HepG2 (cell line): ENCODE data around the gene SLC25A25. TPM values are rescaled to one million over a fixed set of nuclear protein-coding genes. Genes with fewer than 3 reads are reported as not detected.

Experiments
- AKAP8 ChIP-seq: sonication (generic); formaldehyde crosslinking; IDR thresholded peaks from 2 replicates; pipeline ENCODE4 v1.5.1; 2020; ENCODE audit warnings: mild to moderate bottlenecking, missing genetic modification reagents
- BRD4 ChIP-seq: sonication (generic); formaldehyde crosslinking; IDR thresholded peaks from 2 replicates; pipeline ENCODE4 v1.4.0; 2020; ENCODE audit warnings: missing genetic modification reagents
- CCDC6 ChIP-seq: sonication (generic); formaldehyde crosslinking; IDR thresholded peaks from 2 replicates; pipeline ENCODE4 v1.8.1; 2022; ENCODE audit warnings: mild to moderate bottlenecking, missing genetic modification reagents, moderate library complexity
- GABPB1 ChIP-seq: IDR thresholded peaks from 2 replicates; pipeline ENCODE4 v1.6.1; 2016; ENCODE audit warnings: mild to moderate bottlenecking, missing genetic modification reagents, moderate library complexity, missing compliant biosample characterization
- GZF1 ChIP-seq: sonication (generic); formaldehyde crosslinking; IDR thresholded peaks from 2 replicates; pipeline ENCODE4 v1.5.1; 2020; ENCODE audit warnings: mild to moderate bottlenecking, missing genetic modification reagents
- KDM2A ChIP-seq: sonication (generic); formaldehyde crosslinking; IDR thresholded peaks from 2 replicates; pipeline ENCODE4 v1.4.0; 2020; ENCODE audit warnings: low read depth, missing genetic modification reagents, borderline replicate concordance
- MZF1 ChIP-seq: sonication (generic); formaldehyde crosslinking; IDR thresholded peaks from 2 replicates; pipeline ENCODE4 v1.8.1; 2023; ENCODE audit warnings: mild to moderate bottlenecking, missing genetic modification reagents, borderline replicate concordance
- PHF8 ChIP-seq: sonication (generic); formaldehyde crosslinking; IDR thresholded peaks from 2 replicates; pipeline ENCODE4 v1.5.0; 2020; ENCODE audit warnings: missing genetic modification reagents
- RELA ChIP-seq: sonication (generic); formaldehyde crosslinking; IDR thresholded peaks from 2 replicates; pipeline ENCODE4 v1.4.0; 2020; ENCODE audit warnings: missing genetic modification reagents
- RNF2 ChIP-seq: fragments of 450-650 bp; conservative IDR thresholded peaks from 2 replicates; pipeline ENCODE4 v1.6.1; 2016; ENCODE audit warnings: low read depth
- SAP130 ChIP-seq: IDR thresholded peaks from 2 replicates; pipeline ENCODE4 v1.6.1; 2016; ENCODE audit warnings: low read depth
- SCMH1 ChIP-seq: sonication (generic); formaldehyde crosslinking; IDR thresholded peaks from 2 replicates; pipeline ENCODE4 v1.9.0; 2021; ENCODE audit warnings: missing genetic modification reagents, mild to moderate bottlenecking, borderline replicate concordance
- SNAPC2 ChIP-seq: sonication (generic); formaldehyde crosslinking; IDR thresholded peaks from 2 replicates; pipeline ENCODE4 v1.8.1; 2022; ENCODE audit warnings: mild to moderate bottlenecking, missing genetic modification reagents
- SYNCRIP ChIP-seq: fragments of 200-400 bp; formaldehyde crosslinking; IDR thresholded peaks from 2 replicates; pipeline ENCODE4 v1.6.1; 2018; ENCODE audit warnings: mild to moderate bottlenecking, low read depth, low read length; ENCODE audit not compliant: insufficient read depth
- TCF12 ChIP-seq, 2 experiments: fragments of 450-650 bp in 1 of 2; sonication (generic) in 1 of 2; formaldehyde crosslinking in 1 of 2; IDR thresholded peaks; 2 replicates each; pipeline versions ENCODE4 v1.6.1 to v1.8.0; 2017 to 2022; ENCODE audit warnings: antibody characterized with exemption in 1 of 2, mild to moderate bottlenecking in 1 of 2, missing genetic modification reagents in 1 of 2, moderate library complexity in 1 of 2
- ZNF101 ChIP-seq: sonication (generic); formaldehyde crosslinking; IDR thresholded peaks from 2 replicates; pipeline ENCODE4 v1.4.0; 2020; ENCODE audit warnings: mild to moderate bottlenecking, low read depth, missing genetic modification reagents, borderline replicate concordance
- ZNF124 ChIP-seq: sonication (generic); formaldehyde crosslinking; IDR thresholded peaks from 2 replicates; pipeline ENCODE4 v1.4.0; 2020; ENCODE audit warnings: missing genetic modification reagents
- ZNF282 ChIP-seq: fragments of 450-650 bp; IDR thresholded peaks from 2 replicates; pipeline ENCODE4 v1.6.1; 2018; ENCODE audit not compliant: partially characterized antibody
- ZNF30 ChIP-seq: sonication (generic); formaldehyde crosslinking; IDR thresholded peaks from 2 replicates; pipeline ENCODE4 v1.5.0; 2020; ENCODE audit warnings: mild to moderate bottlenecking, missing genetic modification reagents
- ZNF557 ChIP-seq: sonication (generic); formaldehyde crosslinking; IDR thresholded peaks from 2 replicates; pipeline ENCODE4 v1.4.0; 2020; ENCODE audit warnings: missing genetic modification reagents
- ZNF580 ChIP-seq: IDR thresholded peaks from 2 replicates; pipeline ENCODE4 v1.6.1; 2016; ENCODE audit warnings: low read depth, borderline replicate concordance
- ZNF616 ChIP-seq: sonication (generic); formaldehyde crosslinking; IDR thresholded peaks from 2 replicates; pipeline ENCODE4 v1.5.0; 2020; ENCODE audit warnings: low read depth, mild to moderate bottlenecking, missing genetic modification reagents
- ZNF678 ChIP-seq: sonication (generic); formaldehyde crosslinking; IDR thresholded peaks from 2 replicates; pipeline ENCODE4 v1.4.0; 2020; ENCODE audit warnings: mild to moderate bottlenecking, missing genetic modification reagents
- ZNF709 ChIP-seq: sonication (generic); formaldehyde crosslinking; IDR thresholded peaks from 2 replicates; pipeline ENCODE4 v1.5.0; 2020; ENCODE audit warnings: mild to moderate bottlenecking, missing genetic modification reagents
- ZNF720 ChIP-seq: sonication (generic); formaldehyde crosslinking; IDR thresholded peaks from 2 replicates; pipeline ENCODE4 v1.4.0; 2020; ENCODE audit warnings: missing genetic modification reagents
- ZNF766 ChIP-seq: sonication (generic); formaldehyde crosslinking; IDR thresholded peaks from 2 replicates; pipeline ENCODE4 v1.5.0; 2020; ENCODE audit warnings: missing genetic modification reagents, borderline replicate concordance
- polyA plus RNA-seq, 8 experiments: library from polyadenylated mRNA; depleted of rRNA in 3 of 8; stranded (reverse) in 7 of 8; unstranded in 1 of 8; fragments of >200 nt; fragmentation: Illumina TruSeq in 4 of 8; extraction: Trizol in 4 of 8; gene quantifications; 2 replicates each; pipeline versions ENCODE4 v1.2.1 to v1.2.3, GENCODE V29; 2011 to 2016; ENCODE audit warnings: low read depth in 4 of 8, missing spikeins in 1 of 8, mixed read lengths in 1 of 8; ENCODE audit not compliant: insufficient read depth in 1 of 8
- total RNA-seq, 5 experiments: library from RNA; depleted of rRNA; stranded (reverse); fragments of >200 nt; fragmentation: Illumina TruSeq; extraction: Trizol; gene quantifications; 2 replicates each; pipeline ENCODE4 v1.2.3, GENCODE V29; 2016; ENCODE audit warnings: low read depth in 1 of 5
- TF ChIP-seq, protein P1 (sequence below), 2 experiments: fragments of 450-650 bp in 1 of 2; sonication (generic) in 1 of 2; formaldehyde crosslinking; IDR thresholded peaks; 2 replicates each; pipeline versions ENCODE4 v1.5.0 to v1.8.0; 2020 to 2022; ENCODE audit warnings: mild to moderate bottlenecking in 1 of 2, missing genetic modification reagents in 1 of 2
- TF ChIP-seq, protein P2 (sequence below): sonication (generic); formaldehyde crosslinking; IDR thresholded peaks from 2 replicates; pipeline ENCODE4 v1.9.0; 2021; ENCODE audit warnings: missing genetic modification reagents, borderline replicate concordance

SLC25A25 gene
- total and polyA plus RNA-seq, 2 of the 13 experiments (the other 11 are each of a cell fraction or from before 2014, with no cell fraction given), result 10.5 to 24.8 TPM

- no peak for TF ChIP-seq ZNF101 (CRISPR knock-in tag)
- TF ChIP-seq MZF1 (CRISPR knock-in tag), result no peak
- TF ChIP-seq ZNF30 (CRISPR knock-in tag), result no peak
- no peak for TF ChIP-seq ZNF282
- TF ChIP-seq RNF2, result peak; percentile 47; the same call in 1 of the 2 replicates
- TF ChIP-seq ZNF124, result peak; percentile 40; the same call in 1 of the 2 replicates
- TF ChIP-seq ZNF557, result 0 out of 2 replicates have a peak, but pooled peaks have one; percentile 69
- TF ChIP-seq, protein P1, sequence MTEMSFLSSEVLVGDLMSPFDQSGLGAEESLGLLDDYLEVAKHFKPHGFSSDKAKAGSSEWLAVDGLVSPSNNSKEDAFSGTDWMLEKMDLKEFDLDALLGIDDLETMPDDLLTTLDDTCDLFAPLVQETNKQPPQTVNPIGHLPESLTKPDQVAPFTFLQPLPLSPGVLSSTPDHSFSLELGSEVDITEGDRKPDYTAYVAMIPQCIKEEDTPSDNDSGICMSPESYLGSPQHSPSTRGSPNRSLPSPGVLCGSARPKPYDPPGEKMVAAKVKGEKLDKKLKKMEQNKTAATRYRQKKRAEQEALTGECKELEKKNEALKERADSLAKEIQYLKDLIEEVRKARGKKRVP (CRISPR knock-in tag; IDR thresholded peaks at IDR 0.05), result peak in 1 of 2 experiments; percentile 66; a peak in 1 of 4 replicates
- no peak for TF ChIP-seq BRD4 (CRISPR knock-in tag)
- TF ChIP-seq ZNF616 (CRISPR knock-in tag), result no peak
- no peak for TF ChIP-seq SYNCRIP
- TF ChIP-seq, protein P2, sequence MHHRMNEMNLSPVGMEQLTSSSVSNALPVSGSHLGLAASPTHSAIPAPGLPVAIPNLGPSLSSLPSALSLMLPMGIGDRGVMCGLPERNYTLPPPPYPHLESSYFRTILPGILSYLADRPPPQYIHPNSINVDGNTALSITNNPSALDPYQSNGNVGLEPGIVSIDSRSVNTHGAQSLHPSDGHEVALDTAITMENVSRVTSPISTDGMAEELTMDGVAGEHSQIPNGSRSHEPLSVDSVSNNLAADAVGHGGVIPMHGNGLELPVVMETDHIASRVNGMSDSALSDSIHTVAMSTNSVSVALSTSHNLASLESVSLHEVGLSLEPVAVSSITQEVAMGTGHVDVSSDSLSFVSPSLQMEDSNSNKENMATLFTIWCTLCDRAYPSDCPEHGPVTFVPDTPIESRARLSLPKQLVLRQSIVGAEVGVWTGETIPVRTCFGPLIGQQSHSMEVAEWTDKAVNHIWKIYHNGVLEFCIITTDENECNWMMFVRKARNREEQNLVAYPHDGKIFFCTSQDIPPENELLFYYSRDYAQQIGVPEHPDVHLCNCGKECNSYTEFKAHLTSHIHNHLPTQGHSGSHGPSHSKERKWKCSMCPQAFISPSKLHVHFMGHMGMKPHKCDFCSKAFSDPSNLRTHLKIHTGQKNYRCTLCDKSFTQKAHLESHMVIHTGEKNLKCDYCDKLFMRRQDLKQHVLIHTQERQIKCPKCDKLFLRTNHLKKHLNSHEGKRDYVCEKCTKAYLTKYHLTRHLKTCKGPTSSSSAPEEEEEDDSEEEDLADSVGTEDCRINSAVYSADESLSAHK (CRISPR knock-in tag), result no peak
- TF ChIP-seq AKAP8 (CRISPR knock-in tag), result no peak
- no peak; the same call in 1 of the 2 replicates for TF ChIP-seq GABPB1 (CRISPR knock-in tag)
- TF ChIP-seq ZNF580, result peak; percentile 89; the same call in 1 of the 2 replicates
- peak; percentile 55; the same call in 1 of the 2 replicates for TF ChIP-seq KDM2A (CRISPR knock-in tag)
- no peak for TF ChIP-seq ZNF678 (CRISPR knock-in tag)
- TF ChIP-seq SAP130 (CRISPR knock-in tag), result peak; percentile 98
- no peak; the same call in 1 of the 2 replicates for TF ChIP-seq PHF8
- no peak for TF ChIP-seq TCF12 (IDR thresholded peaks at IDR 0.05)
- peak; percentile 69; the same call in 1 of the 2 replicates for TF ChIP-seq TCF12 (CRISPR knock-in tag; IDR thresholded peaks at IDR 0.05)
- TF ChIP-seq RELA (CRISPR knock-in tag), result no peak
- TF ChIP-seq ZNF720 (CRISPR knock-in tag), result no peak
- no peak for TF ChIP-seq GZF1 (CRISPR knock-in tag)
- no peak for TF ChIP-seq CCDC6 (CRISPR knock-in tag)
- TF ChIP-seq ZNF766 (CRISPR knock-in tag), result no peak
- TF ChIP-seq SCMH1 (CRISPR knock-in tag), result no peak
- no peak for TF ChIP-seq ZNF709 (CRISPR knock-in tag)
- TF ChIP-seq SNAPC2 (CRISPR knock-in tag), result no peak
These were observed 30.5 kb downstream of the SLC25A25 start (continued) for GRCh38 chr9:128098297-128099230.
